IMR-90 (cell line): ENCODE results near the gene RAB5B.

Experiments
- CTCF ChIP-seq: conservative IDR thresholded peaks from 2 replicates; pipeline ENCODE4 v1.5.1; 2012; ENCODE audit warnings: mild to moderate bottlenecking, low read depth, low read length, improper control_type of control experiment
- POLR2A ChIP-seq: IDR thresholded peaks from 2 replicates; pipeline ENCODE4 v1.6.1; 2012; ENCODE audit warnings: mild to moderate bottlenecking, low read depth, low read length
- RFX5 ChIP-seq: IDR thresholded peaks from 2 replicates; pipeline ENCODE4 v1.8.0; 2012; ENCODE audit warnings: low read depth, mild to moderate bottlenecking, low read length, moderate library complexity

- TF ChIP-seq RFX5 = no peak
- TF ChIP-seq CTCF = no peak
- no peak for TF ChIP-seq POLR2A
These were observed 31.2 kb upstream of the RAB5B start for GRCh38 chr12:55942577-55943136.
